IPS-20b (cell line): ENCODE results near the gene IL17A.

Experiments
- H3K27ac ChIP-seq: one replicate; pipeline ENCODE4 v1.5.1; 2013; ENCODE audit warnings: low read length
- H3K27me3 ChIP-seq: 2 replicates; pipeline ENCODE4 v1.6.1; 2013; ENCODE audit warnings: mild to moderate bottlenecking, low read length, inconsistent platforms; ENCODE audit not compliant: insufficient read depth
- H3K36me3 ChIP-seq: 2 replicates; pipeline ENCODE4 v1.6.1; 2013; ENCODE audit warnings: low read depth, mild to moderate bottlenecking, inconsistent platforms, low read length, moderate library complexity; ENCODE audit not compliant: insufficient read depth
- H3K4me1 ChIP-seq: 2 replicates; pipeline ENCODE4 v1.6.1; 2013; ENCODE audit warnings: mild to moderate bottlenecking, control low read depth, inconsistent platforms, low read length, moderate library complexity; ENCODE audit not compliant: insufficient read depth
- H3K4me3 ChIP-seq: 2 replicates; pipeline ENCODE4 v1.5.1; 2013; ENCODE audit warnings: mild to moderate bottlenecking, low read length, inconsistent platforms
- H3K9ac ChIP-seq: 2 replicates; pipeline ENCODE4 v1.6.1; 2013; ENCODE audit warnings: low read depth, mild to moderate bottlenecking, inconsistent platforms, low read length, moderate library complexity
- H3K9me3 ChIP-seq: 2 replicates; pipeline ENCODE4 v1.6.1; 2013; ENCODE audit warnings: mild to moderate bottlenecking, low read depth, low read length, inconsistent platforms; ENCODE audit not compliant: insufficient read depth

Gene IL17A

DNA sequence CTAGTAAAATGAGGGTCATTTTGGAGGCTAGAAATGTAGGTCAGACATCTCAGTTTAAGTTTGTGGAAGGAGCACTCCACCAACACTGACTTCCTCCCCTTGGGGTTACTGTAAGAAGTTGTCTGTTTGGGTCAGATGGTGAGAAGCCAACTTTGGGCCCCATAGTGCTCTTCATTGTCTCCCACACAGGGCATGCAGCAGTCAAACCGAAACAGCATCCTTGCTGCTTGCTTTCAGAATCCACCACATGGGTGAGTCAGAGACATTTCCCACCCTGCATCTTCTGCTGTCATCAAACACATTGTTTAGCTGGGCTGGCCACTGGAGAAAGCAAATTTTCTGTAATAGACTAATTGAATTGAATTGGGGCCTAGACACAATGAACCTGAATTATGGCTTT is 41.3 kb downstream of the IL17A start:
- Histone ChIP-seq H3K9me3 (no peaks in the 10 kb centered on the region), H3K27me3 (no peaks in the 10 kb centered on the region; the same call in 1 of the 2 replicates), H3K27ac (no peak overlapping the region), H3K4me3 (no peak overlapping the region), H3K4me1 (no peaks in the 10 kb centered on the region), H3K36me3 (no peaks in the 10 kb centered on the region), H3K9ac (no peak overlapping the region)

DNA sequence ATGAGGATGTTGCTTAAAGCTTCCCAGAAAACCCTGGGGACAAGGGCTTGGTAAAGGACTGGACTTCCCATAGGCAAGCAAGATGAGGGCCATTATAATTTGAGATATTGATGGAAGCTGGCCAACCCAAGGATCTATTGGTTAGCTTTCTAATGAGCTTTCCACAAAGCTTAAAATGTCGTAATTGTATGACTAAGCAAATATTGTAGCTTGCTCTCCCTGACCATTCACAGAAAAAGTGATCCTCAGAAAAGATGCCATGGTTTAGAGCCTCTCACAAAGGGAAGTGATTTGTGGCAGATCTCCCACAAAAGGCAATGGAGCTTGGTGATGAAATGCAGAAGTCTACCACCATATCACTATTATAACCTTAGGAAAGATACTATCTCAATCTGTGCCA is 44.5 kb downstream of the IL17A start:
- Histone ChIP-seq H3K9ac (no peak overlapping the region), H3K4me3 (no peak overlapping the region), H3K9me3 (no peaks in the 10 kb centered on the region), H3K36me3 (no peaks in the 10 kb centered on the region), H3K4me1 (no peaks in the 10 kb centered on the region), H3K27me3 (no peaks in the 10 kb centered on the region), H3K27ac (no peak overlapping the region)

DNA sequence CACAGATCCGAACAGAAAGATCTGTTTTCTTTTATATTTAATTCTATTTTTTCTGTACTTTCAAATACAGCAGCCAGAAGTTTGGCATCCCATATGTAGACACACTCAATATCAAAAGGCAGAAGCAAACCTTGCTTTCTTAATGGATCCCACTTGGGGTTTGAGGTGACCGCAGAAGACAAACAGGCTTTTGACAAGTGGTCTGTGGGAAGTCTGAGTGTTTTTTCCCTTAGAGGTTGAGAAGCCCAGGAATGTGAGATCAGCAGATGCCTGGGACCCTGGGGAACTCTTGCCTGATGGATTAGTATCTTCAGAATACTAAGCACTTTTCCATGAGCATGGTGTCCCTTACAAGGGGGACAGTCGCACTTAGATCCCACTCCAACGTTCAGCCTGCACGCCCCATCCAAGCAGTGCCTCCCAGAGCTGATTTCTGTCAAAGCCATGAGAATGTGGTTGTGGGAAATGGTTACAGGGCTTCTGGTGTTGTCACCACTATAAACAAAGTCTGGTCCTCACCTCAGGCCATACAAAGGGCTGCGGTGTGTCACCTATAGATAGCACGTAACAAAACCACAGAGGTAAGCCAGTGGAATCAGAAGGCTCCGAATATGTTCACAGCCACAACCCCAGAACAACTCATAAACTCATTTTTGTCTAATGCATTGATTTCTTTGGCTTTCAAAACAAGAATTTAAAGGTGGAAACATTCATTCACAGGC is 45.4 kb downstream of the IL17A start:
- H3K4me3 ChIP-seq, result no peak overlapping the region
- no peak overlapping the region for H3K27ac ChIP-seq
- H3K9me3 ChIP-seq, result no peaks in the 10 kb centered on the region
- H3K4me1 ChIP-seq, result no peaks in the 10 kb centered on the region
- H3K36me3 ChIP-seq, result no peaks in the 10 kb centered on the region
- H3K9ac ChIP-seq, result no peak overlapping the region
- H3K27me3 ChIP-seq, result no peaks in the 10 kb centered on the region

DNA sequence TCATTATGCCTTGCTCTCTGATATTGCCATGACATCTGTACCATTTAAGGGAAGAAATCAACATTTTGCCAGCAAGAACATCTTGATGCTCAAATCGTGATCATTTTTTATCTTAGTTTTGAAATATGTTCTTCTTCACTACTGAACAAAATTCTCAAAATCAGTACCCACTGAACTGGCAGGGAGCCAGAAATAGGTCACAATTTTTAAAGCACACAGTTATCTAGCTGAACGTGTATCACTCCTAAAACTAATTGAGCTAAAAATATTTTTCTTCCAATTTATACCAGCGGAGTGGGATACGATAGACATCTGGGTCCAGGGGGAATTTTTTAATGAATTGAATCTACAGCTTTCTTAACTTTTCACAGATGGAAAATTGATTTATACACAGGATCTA is 46.8 kb downstream of the IL17A start:
- no peak overlapping the region for H3K4me3 ChIP-seq
- H3K36me3 ChIP-seq, result no peaks in the 10 kb centered on the region
- no peaks in the 10 kb centered on the region for H3K4me1 ChIP-seq
- no peaks in the 10 kb centered on the region for H3K9me3 ChIP-seq
- no peak overlapping the region for H3K27ac ChIP-seq
- H3K27me3 ChIP-seq, result no peaks in the 10 kb centered on the region
- no peak overlapping the region for H3K9ac ChIP-seq

DNA sequence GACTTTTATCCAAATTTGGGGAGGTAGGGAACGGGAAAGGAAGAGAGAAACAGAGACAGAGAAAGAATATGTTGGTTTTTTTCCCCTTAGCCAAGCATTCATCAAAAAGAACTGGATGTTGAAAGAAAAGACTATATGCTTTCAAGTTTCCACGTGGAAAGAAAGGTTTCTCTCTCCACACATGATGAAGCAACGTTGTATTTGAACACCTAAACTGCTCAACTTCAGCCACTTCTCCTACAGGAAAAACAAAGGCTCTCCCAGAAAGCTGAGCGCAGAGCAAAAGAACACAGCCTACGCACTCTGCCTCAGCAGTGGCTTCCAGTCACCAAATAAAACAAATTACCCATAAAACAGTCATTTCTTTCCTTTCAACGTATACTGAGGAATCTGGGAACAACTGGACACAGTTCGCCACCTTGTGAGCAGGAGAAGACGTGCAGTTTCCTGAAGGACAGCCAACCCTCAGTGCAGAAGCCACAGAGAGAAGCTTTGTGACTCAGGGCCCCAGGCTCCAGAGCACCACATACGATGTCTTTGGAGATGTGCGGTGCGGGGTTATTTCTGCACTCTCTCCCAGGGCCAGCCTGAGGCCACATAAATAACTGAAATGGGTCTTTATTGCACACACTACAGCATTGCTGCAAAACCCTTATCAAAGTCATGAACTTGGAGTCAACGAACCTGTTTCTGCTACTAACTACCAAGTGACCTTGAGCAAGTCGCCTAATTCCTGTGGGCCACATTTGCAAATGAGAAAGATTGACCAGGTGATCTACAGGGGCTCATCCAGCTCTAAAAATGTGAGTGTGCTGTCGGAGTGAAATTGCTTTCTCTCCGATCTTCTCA is 48.0 kb downstream of the IL17A start:
- Histone ChIP-seq H3K36me3 (no peaks in the 10 kb centered on the region), H3K4me3 (no peak overlapping the region), H3K9ac (no peak overlapping the region), H3K27me3 (no peaks in the 10 kb centered on the region), H3K9me3 (no peaks in the 10 kb centered on the region), H3K4me1 (no peaks in the 10 kb centered on the region), H3K27ac (no peak overlapping the region)
